AG09309 (cell line): ENCODE measurements around the gene CGRRF1.
A peak's percentile ranks its signal among the peaks of the same experiment; 100 is the strongest.

ENCODE experiments used
- DNase-seq: peaks from one replicate; pipeline ENCODE4 v3.0.0-alpha.2; 2010; ENCODE audit warnings: low read depth
- H3K4me3 ChIP-seq: 2 replicates; pipeline ENCODE4 v1.5.1; 2011; ENCODE audit warnings: mild to moderate bottlenecking, low read depth, low read length, moderate library complexity; ENCODE audit not compliant: control insufficient read depth
- CTCF ChIP-seq: IDR thresholded peaks from 2 replicates; pipeline ENCODE4 v1.5.1; 2011; ENCODE audit warnings: mild to moderate bottlenecking, low read depth, low read length, inconsistent platforms; ENCODE audit not compliant: insufficient read depth, control insufficient read depth; ENCODE audit errors: missing control alignments

Gene CGRRF1

GRCh38 chr14:54564071-54564867 is 54.6 kb downstream of the CGRRF1 start:
- H3K4me3 ChIP-seq, result peak overlapping the region; percentile 86; the same call in 1 of the 2 replicates
- no peak for DNase-seq
- TF ChIP-seq CTCF, result peak; percentile 50

- DNase-seq, result no peak
- H3K4me3 ChIP-seq, result peak overlapping the region; percentile 86
- TF ChIP-seq CTCF, result peak; percentile 15
Observed at GRCh38 chr14:54564868-54565784, 55.4 kb downstream of the CGRRF1 start.

- H3K4me3 ChIP-seq, result peak overlapping the region; percentile 86
- TF ChIP-seq CTCF, result peak; percentile 4
- DNase-seq, result peak; percentile 73
Observed at GRCh38 chr14:54565785-54566409, 56.2 kb downstream of the CGRRF1 start.

- peak; percentile 49 for TF ChIP-seq CTCF
- H3K4me3 ChIP-seq, result peak within 1 kb of the TSS; percentile 86
- peak; percentile 71 for DNase-seq
Observed at GRCh38 chr14:54566410-54567223, 56.9 kb downstream of the CGRRF1 start, which contains the start of gene SAMD4A. SAMD4A (plus strand) TSS chr14:54567128; CDS start chr14:54567917, 789 bp downstream.

GRCh38 chr14:54567224-54567638 is 57.5 kb downstream of the CGRRF1 start:
- peak overlapping the region; percentile 86 for H3K4me3 ChIP-seq
- TF ChIP-seq CTCF, result no peak
- DNase-seq, result no peak
